GM12875 (cell line): ENCODE data around the gene MAGOHB.

Source experiments
- H3K4me3 ChIP-seq: one replicate; pipeline ENCODE4 v1.5.1; 2011; ENCODE audit warnings: low read depth, low read length, control low read depth
- TF ChIP-seq, protein P1 (sequence below): IDR thresholded peaks from 2 replicates; pipeline ENCODE4 v1.5.1; 2011; ENCODE audit warnings: low read depth, mild to moderate bottlenecking, control low read depth, inconsistent platforms, low read length, moderate library complexity, borderline replicate concordance; ENCODE audit not compliant: insufficient read depth

Gene MAGOHB

DNA sequence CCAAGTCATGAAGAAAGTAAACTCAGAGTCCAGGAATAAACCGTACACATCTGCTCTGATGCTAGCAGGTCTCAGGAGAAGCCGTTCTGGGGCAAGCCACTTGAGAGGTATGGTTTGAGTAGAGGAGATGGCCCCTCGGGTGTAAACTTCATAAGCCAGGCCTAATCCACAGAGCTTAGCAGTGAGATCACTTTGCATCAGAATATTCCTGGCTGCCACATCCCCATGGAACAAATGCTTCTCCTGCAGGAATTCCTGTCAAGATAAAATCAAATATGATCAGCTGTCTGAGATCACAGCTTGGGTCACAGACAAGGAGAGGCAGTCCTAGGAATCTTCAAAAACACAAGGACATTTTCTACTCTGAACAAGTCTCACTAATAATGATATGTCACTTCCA lies 11.2 kb upstream of the MAGOHB start:
- TF ChIP-seq, protein P1, sequence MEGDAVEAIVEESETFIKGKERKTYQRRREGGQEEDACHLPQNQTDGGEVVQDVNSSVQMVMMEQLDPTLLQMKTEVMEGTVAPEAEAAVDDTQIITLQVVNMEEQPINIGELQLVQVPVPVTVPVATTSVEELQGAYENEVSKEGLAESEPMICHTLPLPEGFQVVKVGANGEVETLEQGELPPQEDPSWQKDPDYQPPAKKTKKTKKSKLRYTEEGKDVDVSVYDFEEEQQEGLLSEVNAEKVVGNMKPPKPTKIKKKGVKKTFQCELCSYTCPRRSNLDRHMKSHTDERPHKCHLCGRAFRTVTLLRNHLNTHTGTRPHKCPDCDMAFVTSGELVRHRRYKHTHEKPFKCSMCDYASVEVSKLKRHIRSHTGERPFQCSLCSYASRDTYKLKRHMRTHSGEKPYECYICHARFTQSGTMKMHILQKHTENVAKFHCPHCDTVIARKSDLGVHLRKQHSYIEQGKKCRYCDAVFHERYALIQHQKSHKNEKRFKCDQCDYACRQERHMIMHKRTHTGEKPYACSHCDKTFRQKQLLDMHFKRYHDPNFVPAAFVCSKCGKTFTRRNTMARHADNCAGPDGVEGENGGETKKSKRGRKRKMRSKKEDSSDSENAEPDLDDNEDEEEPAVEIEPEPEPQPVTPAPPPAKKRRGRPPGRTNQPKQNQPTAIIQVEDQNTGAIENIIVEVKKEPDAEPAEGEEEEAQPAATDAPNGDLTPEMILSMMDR = no peak
- no peak overlapping the region for H3K4me3 ChIP-seq

DNA sequence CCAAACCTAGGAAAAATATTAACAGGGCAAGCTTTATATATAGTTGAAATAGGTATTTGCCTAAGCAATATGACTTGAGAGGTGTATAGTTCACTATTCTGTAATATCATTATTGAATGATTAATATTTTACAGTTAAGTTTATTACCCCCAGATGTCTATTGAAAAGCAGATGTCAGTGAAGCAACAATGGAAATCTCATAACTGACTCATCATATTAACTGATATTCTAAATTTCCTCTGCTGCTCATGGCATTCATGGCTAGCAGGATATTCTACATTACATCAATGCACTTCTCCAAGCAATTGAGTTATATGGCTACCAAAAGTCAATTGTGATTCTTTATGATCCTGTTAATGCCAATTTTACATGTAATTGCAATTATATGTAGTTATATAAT lies 9.7 kb upstream of the MAGOHB start:
- no peak overlapping the region for H3K4me3 ChIP-seq
- TF ChIP-seq, protein P1 = no peak

DNA sequence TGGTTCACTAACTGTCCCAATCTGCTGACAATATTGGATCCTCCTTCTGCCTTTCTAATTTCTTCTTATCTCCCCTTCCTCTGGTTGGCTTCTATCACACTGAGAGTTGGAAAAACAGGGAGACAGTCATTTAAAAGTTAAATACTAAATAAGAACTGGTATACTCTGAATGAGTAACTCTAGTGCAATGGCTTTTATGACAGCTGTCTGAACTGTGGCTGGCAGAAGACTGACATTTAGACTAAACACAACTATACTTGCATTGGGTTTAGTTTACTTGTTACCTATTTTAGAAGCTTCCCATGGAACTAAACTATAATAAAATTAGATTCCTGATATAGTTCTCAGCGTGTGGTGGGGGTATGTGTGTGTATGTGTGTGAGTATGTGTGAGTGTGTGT lies 7.9 kb upstream of the MAGOHB start:
- H3K4me3 ChIP-seq = no peak overlapping the region
- TF ChIP-seq, protein P1 = no peak

DNA sequence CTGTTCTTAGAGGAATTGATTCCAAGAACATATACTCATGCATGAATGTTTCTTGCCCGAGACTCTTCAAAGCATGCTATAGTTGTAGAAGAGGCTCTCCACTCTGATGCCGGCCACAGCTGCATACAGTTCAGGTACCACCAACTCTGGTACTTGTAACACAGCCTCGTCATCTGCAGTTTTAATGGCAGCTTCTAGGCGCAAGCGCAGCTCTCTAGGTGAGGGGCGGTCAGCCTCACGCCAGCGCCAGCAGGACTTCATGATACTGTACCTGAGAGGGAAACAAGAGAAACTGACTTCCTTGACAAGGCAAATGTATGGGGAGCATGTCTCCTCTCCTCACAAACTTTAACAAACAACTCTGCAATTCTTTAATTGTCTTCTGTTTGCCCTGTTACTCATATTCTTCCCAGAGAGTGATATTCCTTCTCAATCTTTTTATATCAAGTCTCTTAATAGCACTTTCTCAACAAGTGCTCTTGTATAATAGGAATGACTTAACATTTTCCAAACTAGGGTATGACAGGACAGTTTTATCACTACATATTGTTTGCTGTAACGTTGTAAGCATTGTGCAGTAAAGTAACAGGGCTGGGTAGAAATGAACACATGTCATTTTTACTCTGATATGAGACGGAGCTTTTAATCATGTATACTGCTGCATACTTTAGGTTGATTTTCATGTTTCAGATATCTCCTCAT lies 6.8 kb upstream of the MAGOHB start:
- no peak overlapping the region for H3K4me3 ChIP-seq
- TF ChIP-seq, protein P1 = no peak

DNA sequence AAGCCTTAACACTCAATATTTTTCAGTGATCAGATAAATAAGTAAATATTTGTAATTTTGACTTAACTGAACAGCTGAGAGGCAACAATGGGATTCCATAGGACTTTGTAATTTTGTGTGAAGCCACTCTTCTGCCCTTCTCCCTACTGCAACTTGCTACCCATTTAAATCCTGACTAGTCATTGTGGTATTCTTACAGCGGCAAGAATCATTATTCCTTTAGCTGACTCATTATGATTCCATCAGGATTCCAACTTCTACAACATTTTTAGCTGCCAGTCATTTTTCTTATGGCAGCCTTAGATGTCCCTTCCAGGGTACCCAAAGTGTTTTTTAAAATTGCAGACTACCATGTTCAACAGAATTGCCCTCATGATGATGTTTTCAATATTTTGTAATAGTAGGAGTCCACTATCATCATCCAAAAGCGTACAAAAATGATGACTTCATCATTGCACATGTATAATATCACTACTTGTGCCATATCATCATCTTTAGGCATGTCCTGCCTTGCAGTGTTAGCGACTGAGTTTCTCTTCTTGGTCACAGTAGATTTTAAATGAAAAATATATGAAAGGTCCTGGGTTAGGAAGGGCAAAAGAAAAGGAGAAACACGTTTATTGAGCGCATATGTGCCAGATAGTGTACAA lies 5.1 kb upstream of the MAGOHB start:
- H3K4me3 ChIP-seq = no peak overlapping the region
- TF ChIP-seq, protein P1 = no peak

DNA sequence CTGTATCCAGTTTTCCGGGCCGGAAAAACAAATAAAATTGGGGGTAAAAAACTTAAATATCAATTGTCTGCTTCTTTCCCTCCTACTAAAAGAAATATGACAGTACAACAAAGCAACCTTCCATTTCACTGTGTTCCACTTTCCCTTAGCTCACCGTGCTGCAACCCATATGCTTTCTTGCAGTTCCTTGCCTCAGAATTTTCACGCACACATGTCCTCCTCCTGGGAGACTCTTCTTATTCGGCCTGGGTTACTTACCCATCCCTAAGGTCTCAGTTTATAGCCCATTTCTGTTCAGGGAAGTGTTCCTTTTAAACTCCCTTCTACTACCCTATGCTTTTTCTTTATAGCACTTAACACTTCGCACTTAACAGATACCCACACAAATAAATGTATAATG lies 4.5 kb upstream of the MAGOHB start:
- TF ChIP-seq, protein P1 = no peak
- no peak overlapping the region for H3K4me3 ChIP-seq

DNA sequence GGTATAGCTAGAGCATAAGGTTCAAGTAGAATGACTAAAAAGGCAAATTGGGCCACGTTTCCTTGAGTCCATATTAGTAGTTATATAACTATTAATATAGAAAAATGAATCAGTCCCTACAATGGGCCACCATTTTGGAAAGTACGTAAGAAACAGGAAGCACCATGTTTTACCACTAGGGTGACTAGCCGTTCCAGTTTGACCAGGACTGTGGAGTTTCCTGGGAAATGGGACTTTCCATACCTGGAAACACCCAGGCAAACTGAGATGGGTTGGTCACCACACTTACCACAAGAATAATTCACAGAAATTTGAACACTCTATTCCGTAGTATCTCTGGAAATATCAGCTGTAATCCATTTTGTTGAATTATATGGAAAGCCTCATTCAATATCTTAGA lies 2.1 kb upstream of the MAGOHB start:
- no peak overlapping the region for H3K4me3 ChIP-seq
- TF ChIP-seq, protein P1 = no peak
